Suprapubic skin (tissue), 4 donors: ENCODE measurements around the gene IP6K1. TPM values are rescaled to one million over a fixed set of nuclear protein-coding genes. Genes with fewer than 3 reads are reported as not detected.
A peak's percentile ranks its signal among the peaks of the same experiment; 100 is the strongest.
"Not testable (repeated sequence)": the region's sequence is repeated elsewhere in the genome, so short reads cannot be mapped to it uniquely, and the experiment has no call there.

ENCODE experiments used
- DNase-seq, 2 donors: peaks; one replicate each; pipeline ENCODE4 v3.0.0-alpha.2; 2019; ENCODE audit warnings: low spot score in 2 of 2
- H3K27ac ChIP-seq: fragments of 200-600 bp; sonication (generic); one replicate; pipeline ENCODE4 v1.5.1; 2019
- H3K27me3 ChIP-seq: fragments of 200-600 bp; sonication (generic); one replicate; pipeline ENCODE4 v1.5.1; 2019
- H3K36me3 ChIP-seq: fragments of 200-600 bp; sonication (generic); one replicate; pipeline ENCODE4 v1.5.1; 2019
- H3K4me1 ChIP-seq: fragments of 200-600 bp; sonication (generic); one replicate; pipeline ENCODE4 v1.5.1; 2019
- H3K4me3 ChIP-seq: fragments of 200-600 bp; sonication (generic); one replicate; pipeline ENCODE4 v1.5.1; 2019; ENCODE audit warnings: mild to moderate bottlenecking
- H3K9me3 ChIP-seq: fragments of 200-600 bp; sonication (generic); one replicate; pipeline ENCODE4 v1.5.1; 2019
- EP300 ChIP-seq: sonication (generic); formaldehyde crosslinking; IDR thresholded peaks from one replicate; pipeline ENCODE4 v1.6.1; 2017; ENCODE audit warnings: antibody characterized with exemption
- POLR2A ChIP-seq, 2 donors: fragments of 450-650 bp; IDR thresholded peaks; one replicate each; pipeline ENCODE4 v1.6.1; 2017; ENCODE audit warnings: antibody characterized with exemption in 2 of 2, mild to moderate bottlenecking in 2 of 2, moderate library complexity in 2 of 2
- POLR2AphosphoS5 ChIP-seq, 3 donors: sonication (generic); formaldehyde crosslinking; IDR thresholded peaks; one replicate each; pipeline ENCODE4 v1.6.1; 2017; ENCODE audit warnings: antibody characterized with exemption in 3 of 3
- WGBS: methylation state at CpG from one replicate; pipeline ENCODE4 v1.1.5; 2018; 5-methylcytosine and 5-hydroxymethylcytosine counted together
- total RNA-seq, 4 donors: library from RNA; depleted of rRNA; stranded (reverse); fragments of >200 nt; gene quantifications; one replicate each; pipeline ENCODE4 v1.1.0, GENCODE V29; 2016
- TF ChIP-seq, protein P1 (sequence below), 2 donors: fragments of 200-600 bp in 1 of 2; fragments of 450-650 bp in 1 of 2; sonication (generic) in 1 of 2; IDR thresholded peaks; one replicate each; pipeline ENCODE4 v1.5.1; 2016 to 2019; ENCODE audit warnings: antibody characterized with exemption in 2 of 2, mild to moderate bottlenecking in 1 of 2, moderate library complexity in 1 of 2

Gene IP6K1
- total RNA-seq, result 10 to 100 TPM; 39.5 to 57.3 (median 53.2) TPM

DNA sequence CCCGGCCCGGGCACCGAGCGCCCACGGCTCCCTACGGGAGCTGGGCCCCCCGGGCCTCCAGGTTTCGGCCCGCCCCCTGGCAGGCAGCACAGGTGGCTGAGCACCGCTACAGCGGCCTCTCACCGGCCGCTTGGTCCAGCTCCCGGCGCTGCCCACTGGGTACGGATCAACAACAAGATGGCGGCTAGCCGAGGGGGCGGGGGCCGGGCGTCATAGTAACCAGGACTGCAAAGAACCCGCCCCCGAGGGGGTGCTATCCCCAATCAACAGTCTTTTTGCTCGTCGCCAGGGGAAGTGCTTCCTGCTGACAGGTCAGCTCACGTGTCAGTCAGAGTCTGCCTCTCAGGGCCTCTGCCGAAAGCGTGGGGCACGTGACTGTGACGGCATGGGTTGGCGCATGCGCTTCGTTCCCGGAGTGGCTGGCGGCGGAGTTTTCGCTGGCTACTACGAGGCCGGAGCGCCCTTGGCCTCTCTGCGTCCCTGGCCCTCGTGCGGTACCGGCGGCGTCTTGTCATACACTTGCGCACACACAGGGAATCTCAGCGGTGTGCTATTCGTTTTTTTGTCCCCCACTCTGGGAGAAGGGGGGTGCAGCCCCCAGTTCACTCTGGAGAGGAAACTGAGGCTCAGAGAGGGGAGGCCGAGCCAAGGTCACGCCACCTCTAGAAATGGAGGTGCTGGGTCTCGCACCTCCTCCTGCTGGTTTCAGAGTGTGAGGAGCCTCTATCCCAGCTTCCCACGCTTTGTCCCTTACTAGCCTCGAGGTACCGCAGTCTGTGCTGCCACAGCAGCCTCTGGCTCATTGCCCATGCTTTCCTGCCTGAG is at the start of gene IP6K1:
Gene IP6K1, minus strand, starts transcription at position 186 of the 825 bp plus-strand sequence. CDS start 38,502 bp downstream, outside the sequence.
- TF ChIP-seq POLR2A (IDR thresholded peaks at IDR 0.05), result peak; percentile 14 to 87
- peak; percentile 10 to 91 (median 81) for TF ChIP-seq POLR2AphosphoS5 (IDR thresholded peaks at IDR 0.05)
- no peak for TF ChIP-seq EP300
- H3K9me3 ChIP-seq, result no peaks in the 10 kb centered on the region
- 2% methylated on average over 31 of the region's 55 CpGs for WGBS
- H3K36me3 ChIP-seq, result peaks cover 7% of the 10 kb centered on the region
- H3K4me3 ChIP-seq, result peak within 1 kb of the TSS; percentile 100
- DNase-seq, result peak; percentile 100
- H3K27ac ChIP-seq, result peak within 1 kb of the TSS; percentile 98
- peaks cover 43% of the 10 kb centered on the region for H3K4me1 ChIP-seq
- no peaks in the 10 kb centered on the region for H3K27me3 ChIP-seq

DNA sequence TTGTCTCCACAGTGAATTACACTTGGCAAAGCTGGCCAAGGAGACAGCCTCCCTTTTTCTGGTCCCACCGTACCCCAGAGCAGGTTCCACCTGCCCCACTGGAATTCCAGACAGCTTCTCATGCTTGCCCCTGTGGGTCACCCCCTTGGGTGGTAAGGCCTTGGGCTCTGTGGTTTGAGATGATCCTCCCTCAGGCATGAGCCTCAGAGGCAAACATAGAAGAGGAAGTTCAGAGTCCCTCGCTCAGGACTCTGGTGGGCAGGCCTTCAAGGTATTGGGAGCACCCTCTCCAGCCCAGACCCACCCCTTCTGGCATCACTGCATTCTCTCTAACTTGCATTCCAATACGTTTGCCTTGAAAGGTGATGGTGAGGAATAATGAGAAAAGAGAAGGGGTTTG is 45.0 kb upstream of the IP6K1 start:
- no peaks in the 10 kb centered on the region for H3K27me3 ChIP-seq
- H3K4me1 ChIP-seq, result no peaks in the 10 kb centered on the region
- H3K27ac ChIP-seq, result no peak overlapping the region
- TF ChIP-seq POLR2AphosphoS5 (IDR thresholded peaks at IDR 0.05) (no peak), POLR2A (IDR thresholded peaks at IDR 0.05) (no peak), EP300 (no peak)
- TF ChIP-seq, protein P1, sequence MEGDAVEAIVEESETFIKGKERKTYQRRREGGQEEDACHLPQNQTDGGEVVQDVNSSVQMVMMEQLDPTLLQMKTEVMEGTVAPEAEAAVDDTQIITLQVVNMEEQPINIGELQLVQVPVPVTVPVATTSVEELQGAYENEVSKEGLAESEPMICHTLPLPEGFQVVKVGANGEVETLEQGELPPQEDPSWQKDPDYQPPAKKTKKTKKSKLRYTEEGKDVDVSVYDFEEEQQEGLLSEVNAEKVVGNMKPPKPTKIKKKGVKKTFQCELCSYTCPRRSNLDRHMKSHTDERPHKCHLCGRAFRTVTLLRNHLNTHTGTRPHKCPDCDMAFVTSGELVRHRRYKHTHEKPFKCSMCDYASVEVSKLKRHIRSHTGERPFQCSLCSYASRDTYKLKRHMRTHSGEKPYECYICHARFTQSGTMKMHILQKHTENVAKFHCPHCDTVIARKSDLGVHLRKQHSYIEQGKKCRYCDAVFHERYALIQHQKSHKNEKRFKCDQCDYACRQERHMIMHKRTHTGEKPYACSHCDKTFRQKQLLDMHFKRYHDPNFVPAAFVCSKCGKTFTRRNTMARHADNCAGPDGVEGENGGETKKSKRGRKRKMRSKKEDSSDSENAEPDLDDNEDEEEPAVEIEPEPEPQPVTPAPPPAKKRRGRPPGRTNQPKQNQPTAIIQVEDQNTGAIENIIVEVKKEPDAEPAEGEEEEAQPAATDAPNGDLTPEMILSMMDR (IDR thresholded peaks at IDR 0.05), result no peak
- DNase-seq, result no peak
- peaks cover 27% of the 10 kb centered on the region for H3K36me3 ChIP-seq
- no peaks in the 10 kb centered on the region for H3K9me3 ChIP-seq
- no peak overlapping the region for H3K4me3 ChIP-seq
- WGBS, result 98% methylated on average over 3 of the region's 3 CpGs

DNA sequence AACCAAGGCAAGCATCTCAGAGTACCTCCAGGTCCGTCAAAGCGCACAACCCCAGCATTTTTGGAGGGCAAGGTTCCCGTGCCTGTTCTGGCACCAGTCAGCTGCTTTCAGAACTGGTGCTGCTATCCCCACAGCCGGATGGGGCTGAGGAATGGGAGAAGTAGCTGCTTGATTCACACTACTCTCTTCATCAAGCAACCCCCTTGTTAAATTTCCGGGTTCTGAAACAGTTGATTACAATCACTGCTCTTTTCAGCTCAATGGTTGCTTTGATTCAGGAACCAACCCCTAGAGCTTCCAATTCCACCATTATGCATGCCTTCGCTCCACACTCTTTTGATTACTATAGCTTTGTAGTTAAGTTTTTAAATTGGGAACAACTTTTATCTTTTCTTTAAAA is 39.7 kb upstream of the IP6K1 start:
- Histone ChIP-seq H3K4me3 (no peak overlapping the region), H3K27ac (no peak overlapping the region), H3K9me3 (no peaks in the 10 kb centered on the region), H3K36me3 (peaks cover 18% of the 10 kb centered on the region), H3K4me1 (no peaks in the 10 kb centered on the region), H3K27me3 (no peaks in the 10 kb centered on the region)
- 76% methylated on average over 6 of the region's 6 CpGs for WGBS
- TF ChIP-seq POLR2AphosphoS5 (IDR thresholded peaks at IDR 0.05) (no peak), POLR2A (IDR thresholded peaks at IDR 0.05) (no peak)
- no peak for DNase-seq

DNA sequence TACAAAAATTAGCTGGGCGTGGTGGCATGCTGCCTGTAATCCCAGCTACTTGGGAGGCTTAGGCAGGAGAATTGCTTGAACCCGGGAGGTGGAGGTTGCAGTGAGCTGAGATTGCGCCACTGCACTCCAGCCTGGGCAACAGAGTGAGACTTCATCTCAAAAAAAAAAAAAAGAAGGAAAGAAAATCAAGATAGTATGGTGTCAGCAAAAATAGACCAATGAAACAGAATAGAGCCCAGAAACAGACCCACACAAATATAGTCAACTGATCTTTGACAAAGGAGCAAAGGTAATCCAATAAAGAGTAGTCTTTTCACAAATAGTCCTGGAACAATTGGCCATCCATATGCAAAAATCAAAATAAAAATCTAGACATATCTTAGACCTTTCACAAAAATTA is 36.8 kb upstream of the IP6K1 start:
- not testable (repeated sequence) for DNase-seq, H3K9me3 ChIP-seq, H3K27ac ChIP-seq, H3K4me3 ChIP-seq, H3K27me3 ChIP-seq, H3K4me1 ChIP-seq, H3K36me3 ChIP-seq
- WGBS, result 94% methylated on average over 3 of the region's 3 CpGs

DNA sequence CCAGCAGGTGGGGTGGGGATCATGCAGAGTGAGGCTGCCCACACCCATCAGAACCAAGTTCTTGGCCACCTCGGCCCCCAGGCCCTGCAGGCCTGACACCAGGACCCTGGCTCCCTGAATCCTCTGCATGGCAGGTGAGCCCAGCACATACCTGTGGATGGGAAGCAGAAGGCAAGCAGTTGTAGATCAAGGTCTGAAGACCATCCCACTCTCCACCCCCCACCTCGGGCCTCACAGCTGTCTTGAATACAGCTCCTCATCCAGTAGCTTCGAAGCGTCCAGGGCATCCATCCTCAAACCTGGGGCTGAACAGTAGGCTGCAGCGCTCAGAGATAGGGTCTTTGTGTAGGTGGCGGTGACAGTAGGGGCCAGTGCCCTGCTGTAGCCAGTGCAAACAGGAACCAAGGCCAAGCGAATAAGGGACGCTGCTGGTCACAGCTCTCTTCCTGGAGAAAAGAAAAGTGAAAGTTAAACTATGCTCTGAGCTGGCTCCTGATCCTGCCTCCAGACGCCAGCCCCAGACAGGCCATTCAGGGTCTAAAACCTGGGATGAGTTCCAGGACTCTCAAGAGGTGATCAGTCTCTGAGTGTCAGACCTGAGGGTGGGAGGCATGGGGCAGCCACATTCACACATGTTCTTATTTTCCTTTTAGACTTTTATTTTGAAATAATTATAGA is 27.3 kb upstream of the IP6K1 start, which contains the start of gene UBA7:
Gene UBA7, minus strand, starts transcription at position 457 of the 678 bp plus-strand sequence. Its CDS starts 166 bp downstream, at position 291.
- Histone ChIP-seq H3K27me3 (no peaks in the 10 kb centered on the region), H3K36me3 (peaks cover 32% of the 10 kb centered on the region), H3K4me3 (peak within 1 kb of the TSS; percentile 52), H3K27ac (peak within 1 kb of the TSS; percentile 42), H3K9me3 (no peaks in the 10 kb centered on the region), H3K4me1 (peaks cover 24% of the 10 kb centered on the region)
- 10% methylated on average over 4 of the region's 9 CpGs for WGBS
- DNase-seq, result no peak
- TF ChIP-seq EP300, result no peak
- TF ChIP-seq POLR2A (IDR thresholded peaks at IDR 0.05), result no peak
- no peak for TF ChIP-seq POLR2AphosphoS5 (IDR thresholded peaks at IDR 0.05)
- TF ChIP-seq, protein P1 (IDR thresholded peaks at IDR 0.05), result no peak

DNA sequence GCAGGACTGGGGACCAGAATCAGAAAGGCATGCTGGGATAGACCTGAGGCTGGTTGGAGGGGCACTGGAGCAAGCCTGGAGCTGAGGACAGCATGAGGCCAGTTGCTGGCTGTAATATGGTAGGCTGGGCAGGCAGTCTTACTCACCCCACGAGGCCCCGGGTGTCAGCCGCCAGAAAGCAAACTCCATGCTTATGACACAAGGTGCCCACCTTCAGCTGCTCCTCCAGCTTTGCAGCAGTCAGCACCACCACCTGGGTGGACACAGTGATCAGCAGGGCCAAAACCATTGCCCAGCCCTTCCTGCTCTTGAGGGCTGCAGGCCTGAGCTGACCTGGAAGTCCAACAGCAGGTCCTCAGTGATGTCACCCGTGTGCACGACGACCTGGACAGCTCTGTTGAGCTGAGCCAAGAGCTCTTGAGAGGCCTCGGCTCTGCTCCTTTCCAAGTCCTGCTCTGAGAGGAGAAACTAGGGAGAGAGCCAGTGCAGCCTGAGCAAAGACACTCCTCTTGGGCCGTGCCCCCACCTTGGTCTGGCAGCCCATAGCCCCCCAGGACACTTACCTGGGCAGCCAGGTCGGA is 26.7 kb upstream of the IP6K1 start:
- 27% methylated on average over 6 of the region's 9 CpGs for WGBS
- Histone ChIP-seq H3K4me1 (peaks cover 24% of the 10 kb centered on the region), H3K4me3 (peak overlapping the region; percentile 52), H3K27ac (peak overlapping the region; percentile 35), H3K27me3 (no peaks in the 10 kb centered on the region), H3K9me3 (no peaks in the 10 kb centered on the region), H3K36me3 (peaks cover 32% of the 10 kb centered on the region)
- DNase-seq, result no peak
- no peak for TF ChIP-seq POLR2AphosphoS5 (IDR thresholded peaks at IDR 0.05)
- TF ChIP-seq, protein P1 (IDR thresholded peaks at IDR 0.05), result no peak
- TF ChIP-seq EP300, result no peak
- TF ChIP-seq POLR2A (IDR thresholded peaks at IDR 0.05), result no peak
